HepG2 (cell line): ENCODE measurements around the gene SLC5A10. TPM values are rescaled to one million over a fixed set of nuclear protein-coding genes. Genes with fewer than 3 reads are reported as not detected.
"Not testable (repeated sequence)": the region's sequence is repeated elsewhere in the genome, so short reads cannot be mapped to it uniquely, and the experiment has no call there.

Experiments
- ATAC-seq: fragments of 200-7000 bp; cut with Tn5 transposase; 3 replicates; pipeline ENCODE4 v1.9.1; 2020; ENCODE audit warnings: mild to moderate bottlenecking, moderate library complexity
- BruUV-seq: library from RNA; stranded (reverse); fragments of 400-500 nt; replicated peaks from 2 replicates; lab custom pipeline; 2021; lab: Mats Ljungman, UMichigan
- CTCF ChIA-PET: fragments of 300-600 bp; formaldehyde crosslinking; extraction: SDS; loops from one replicate; lab custom pipeline; 2021; ENCODE audit warnings: low total read pairs, inconsistent platforms, low intra/inter-chr PET ratio; lab: Yijun Ruan, JAX
- POLR2A ChIA-PET: fragments of 350-600 bp; sonication (Branson Sonifier 250); formaldehyde crosslinking; loops from one replicate; lab custom pipeline; 2020; ENCODE audit warnings: antibody characterized with exemption, inconsistent platforms; lab: Yijun Ruan, JAX
- DNase-seq: peaks from one replicate; pipeline ENCODE4 v3.0.0-alpha.2; 2015; ENCODE audit warnings: low spot score
- FAIRE-seq: peaks from 3 replicates; lab custom pipeline; 2011; peaks lifted over from hg19 to GRCh38; lab: Jason Lieb, UNC
- H2AFZ ChIP-seq: one replicate; pipeline ENCODE4 v1.6.1; 2011; ENCODE audit warnings: low read length, inconsistent platforms
- H3K27ac ChIP-seq: fragments of 300-600 bp; 3 replicates; pipeline ENCODE4 v1.8.0; 2011; ENCODE audit warnings: mixed run types, mild to moderate bottlenecking, mixed read lengths, low read length, inconsistent platforms; ENCODE audit not compliant: insufficient read depth; ENCODE audit errors: extremely low read length
- H3K27me3 ChIP-seq, 2 experiments: fragments of 200-600 bp in 1 of 2; 2 replicates in 1 of 2; 3 replicates in 1 of 2; pipeline versions ENCODE4 v1.6.0 to v1.8.0; 2011; ENCODE audit warnings: low read length in 2 of 2, mild to moderate bottlenecking in 2 of 2, moderate library complexity in 2 of 2, inconsistent platforms in 1 of 2; ENCODE audit not compliant: insufficient read depth in 2 of 2, control insufficient read depth in 1 of 2
- H3K36me3 ChIP-seq, 2 experiments: fragments of 200-600 bp in 1 of 2; replicated peaks in 1 of 2; 2 replicates in 1 of 2; 3 replicates in 1 of 2; pipeline versions ENCODE4 v1.5.1 to v1.8.0; 2011; ENCODE audit warnings: low read length in 2 of 2, inconsistent platforms in 1 of 2; ENCODE audit not compliant: insufficient read depth in 2 of 2, control insufficient read depth in 1 of 2
- H3K4me1 ChIP-seq: 2 replicates; pipeline ENCODE4 v1.5.1; 2012; ENCODE audit warnings: low read length, inconsistent platforms; ENCODE audit not compliant: insufficient read depth
- H3K4me2 ChIP-seq: 2 replicates; pipeline ENCODE4 v1.6.0; 2011; ENCODE audit warnings: low read depth, low read length, inconsistent platforms
- H3K4me3 ChIP-seq, 3 experiments: fragments of 200-600 bp in 1 of 3; sonication (generic), shearing (Covaris generic) in 1 of 3; replicated peaks in 1 of 3; 2 replicates each; pipeline ENCODE4 v1.5.1; 2011 to 2016; ENCODE audit warnings: low read length in 3 of 3, inconsistent platforms in 2 of 3, low read depth in 2 of 3, mild to moderate bottlenecking in 2 of 3, control low read depth in 1 of 3, mixed read lengths in 1 of 3; ENCODE audit not compliant: insufficient read depth in 1 of 3
- H3K79me2 ChIP-seq: one replicate; pipeline ENCODE4 v1.6.1; 2011; ENCODE audit warnings: low read length, inconsistent platforms; ENCODE audit not compliant: insufficient read depth
- H3K9ac ChIP-seq: 2 replicates; pipeline ENCODE4 v1.6.0; 2011; ENCODE audit warnings: mild to moderate bottlenecking, low read depth, low read length, inconsistent platforms; ENCODE audit not compliant: insufficient read depth
- H3K9me3 ChIP-seq: 2 replicates; pipeline ENCODE4 v1.5.1; 2012; ENCODE audit warnings: mild to moderate bottlenecking, low read length
- H4K20me1 ChIP-seq: 2 replicates; pipeline ENCODE4 v1.6.0; 2011; ENCODE audit warnings: inconsistent platforms, mild to moderate bottlenecking, low read length, moderate library complexity; ENCODE audit not compliant: insufficient read depth
- TEAD3 ChIP-seq: optimal IDR thresholded peaks from 2 replicates; pipeline ENCODE3; 2016; ENCODE audit warnings: borderline replicate concordance
- WGBS: methylation state at CpG from one replicate; pipeline ENCODE4 v1.1.6; 2017; ENCODE audit warnings: low lambda C conversion rate; 5-methylcytosine and 5-hydroxymethylcytosine counted together
- in situ Hi-C: cut with HindIII; loops from 2 replicates; pipeline ENCODE4 v1.10.0; 2017; ENCODE audit warnings: low pct_unique_long_range_greater_than_20kb; ENCODE audit not compliant: extremely low pct_ligation_motif_present
- intact Hi-C: fragments of 100-400 bp; cut with micrococcal nuclease; formaldehyde crosslinking; loops from one replicate; pipeline ENCODE4 v1.10.0; 2022; ENCODE audit not compliant: unreplicated experiment
- polyA plus RNA-seq, 8 experiments: library from polyadenylated mRNA; depleted of rRNA in 3 of 8; stranded (reverse) in 7 of 8; unstranded in 1 of 8; fragments of >200 nt; fragmentation: Illumina TruSeq in 4 of 8; extraction: Trizol in 4 of 8; gene quantifications; 2 replicates each; pipeline versions ENCODE4 v1.2.1 to v1.2.3, GENCODE V29; 2011 to 2016; ENCODE audit warnings: low read depth in 4 of 8, missing spikeins in 1 of 8, mixed read lengths in 1 of 8; ENCODE audit not compliant: insufficient read depth in 1 of 8
- total RNA-seq, 5 experiments: library from RNA; depleted of rRNA; stranded (reverse); fragments of >200 nt; fragmentation: Illumina TruSeq; extraction: Trizol; gene quantifications; 2 replicates each; pipeline ENCODE4 v1.2.3, GENCODE V29; 2016; ENCODE audit warnings: low read depth in 1 of 5
- TF ChIP-seq, protein P1 (sequence below): sonication (generic); formaldehyde crosslinking; IDR thresholded peaks from 2 replicates; pipeline ENCODE4 v1.9.0; 2021; ENCODE audit warnings: mild to moderate bottlenecking, missing genetic modification reagents

The SLC5A10 gene
- total and polyA plus RNA-seq, 2 of the 13 experiments (the other 11 are each of a cell fraction or from before 2014, with no cell fraction given): 0.05 TPM; not detected in 1

GRCh38 chr17:19029740-19030139 lies 77.8 kb downstream of the SLC5A10 start:
- H3K27ac ChIP-seq, H3K79me2 ChIP-seq, H3K9me3 ChIP-seq, FAIRE-seq, H3K4me2 ChIP-seq, DNase-seq, ATAC-seq, POLR2A ChIA-PET, H2AFZ ChIP-seq, intact Hi-C loops, H3K9ac ChIP-seq, H3K36me3 ChIP-seq, CTCF ChIA-PET, in situ Hi-C loops, BruUV-seq, H3K4me3 ChIP-seq, H3K4me1 ChIP-seq, H3K27me3 ChIP-seq, H4K20me1 ChIP-seq: not testable (repeated sequence)
- TF ChIP-seq, protein P1, sequence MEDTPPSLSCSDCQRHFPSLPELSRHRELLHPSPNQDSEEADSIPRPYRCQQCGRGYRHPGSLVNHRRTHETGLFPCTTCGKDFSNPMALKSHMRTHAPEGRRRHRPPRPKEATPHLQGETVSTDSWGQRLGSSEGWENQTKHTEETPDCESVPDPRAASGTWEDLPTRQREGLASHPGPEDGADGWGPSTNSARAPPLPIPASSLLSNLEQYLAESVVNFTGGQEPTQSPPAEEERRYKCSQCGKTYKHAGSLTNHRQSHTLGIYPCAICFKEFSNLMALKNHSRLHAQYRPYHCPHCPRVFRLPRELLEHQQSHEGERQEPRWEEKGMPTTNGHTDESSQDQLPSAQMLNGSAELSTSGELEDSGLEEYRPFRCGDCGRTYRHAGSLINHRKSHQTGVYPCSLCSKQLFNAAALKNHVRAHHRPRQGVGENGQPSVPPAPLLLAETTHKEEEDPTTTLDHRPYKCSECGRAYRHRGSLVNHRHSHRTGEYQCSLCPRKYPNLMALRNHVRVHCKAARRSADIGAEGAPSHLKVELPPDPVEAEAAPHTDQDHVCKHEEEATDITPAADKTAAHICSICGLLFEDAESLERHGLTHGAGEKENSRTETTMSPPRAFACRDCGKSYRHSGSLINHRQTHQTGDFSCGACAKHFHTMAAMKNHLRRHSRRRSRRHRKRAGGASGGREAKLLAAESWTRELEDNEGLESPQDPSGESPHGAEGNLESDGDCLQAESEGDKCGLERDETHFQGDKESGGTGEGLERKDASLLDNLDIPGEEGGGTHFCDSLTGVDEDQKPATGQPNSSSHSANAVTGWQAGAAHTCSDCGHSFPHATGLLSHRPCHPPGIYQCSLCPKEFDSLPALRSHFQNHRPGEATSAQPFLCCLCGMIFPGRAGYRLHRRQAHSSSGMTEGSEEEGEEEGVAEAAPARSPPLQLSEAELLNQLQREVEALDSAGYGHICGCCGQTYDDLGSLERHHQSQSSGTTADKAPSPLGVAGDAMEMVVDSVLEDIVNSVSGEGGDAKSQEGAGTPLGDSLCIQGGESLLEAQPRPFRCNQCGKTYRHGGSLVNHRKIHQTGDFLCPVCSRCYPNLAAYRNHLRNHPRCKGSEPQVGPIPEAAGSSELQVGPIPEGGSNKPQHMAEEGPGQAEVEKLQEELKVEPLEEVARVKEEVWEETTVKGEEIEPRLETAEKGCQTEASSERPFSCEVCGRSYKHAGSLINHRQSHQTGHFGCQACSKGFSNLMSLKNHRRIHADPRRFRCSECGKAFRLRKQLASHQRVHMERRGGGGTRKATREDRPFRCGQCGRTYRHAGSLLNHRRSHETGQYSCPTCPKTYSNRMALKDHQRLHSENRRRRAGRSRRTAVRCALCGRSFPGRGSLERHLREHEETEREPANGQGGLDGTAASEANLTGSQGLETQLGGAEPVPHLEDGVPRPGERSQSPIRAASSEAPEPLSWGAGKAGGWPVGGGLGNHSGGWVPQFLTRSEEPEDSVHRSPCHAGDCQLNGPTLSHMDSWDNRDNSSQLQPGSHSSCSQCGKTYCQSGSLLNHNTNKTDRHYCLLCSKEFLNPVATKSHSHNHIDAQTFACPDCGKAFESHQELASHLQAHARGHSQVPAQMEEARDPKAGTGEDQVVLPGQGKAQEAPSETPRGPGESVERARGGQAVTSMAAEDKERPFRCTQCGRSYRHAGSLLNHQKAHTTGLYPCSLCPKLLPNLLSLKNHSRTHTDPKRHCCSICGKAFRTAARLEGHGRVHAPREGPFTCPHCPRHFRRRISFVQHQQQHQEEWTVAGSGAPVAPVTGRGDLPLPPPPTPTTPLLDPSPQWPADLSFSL (CRISPR knock-in tag): peak; percentile 39; the same call in 1 of the 2 replicates
- TF ChIP-seq TEAD3 (CRISPR knock-in tag): peak; percentile 22
- 50% methylated on average over 1 of the region's 5 CpGs for WGBS

- POLR2A ChIA-PET, H3K4me1 ChIP-seq, ATAC-seq, H3K79me2 ChIP-seq, H3K4me3 ChIP-seq, CTCF ChIA-PET, BruUV-seq, H2AFZ ChIP-seq, H3K9me3 ChIP-seq, in situ Hi-C loops, intact Hi-C loops, H4K20me1 ChIP-seq, DNase-seq, H3K9ac ChIP-seq, H3K27ac ChIP-seq, H3K4me2 ChIP-seq, FAIRE-seq, H3K27me3 ChIP-seq, H3K36me3 ChIP-seq: not testable (repeated sequence)
- no CpG with 5 or more reads among the region's 5 CpGs for WGBS
Observed at GRCh38 chr17:19030771-19031449, 78.9 kb downstream of the SLC5A10 start.
